ENCODE data around the gene CUX1. TPM values are rescaled to one million over a fixed set of nuclear protein-coding genes. Genes with fewer than 3 reads are reported as not detected.

The CUX1 gene
- total RNA-seq, 2 donors from 2014 or later = 24.7 to 26.2 TPM

DNA sequence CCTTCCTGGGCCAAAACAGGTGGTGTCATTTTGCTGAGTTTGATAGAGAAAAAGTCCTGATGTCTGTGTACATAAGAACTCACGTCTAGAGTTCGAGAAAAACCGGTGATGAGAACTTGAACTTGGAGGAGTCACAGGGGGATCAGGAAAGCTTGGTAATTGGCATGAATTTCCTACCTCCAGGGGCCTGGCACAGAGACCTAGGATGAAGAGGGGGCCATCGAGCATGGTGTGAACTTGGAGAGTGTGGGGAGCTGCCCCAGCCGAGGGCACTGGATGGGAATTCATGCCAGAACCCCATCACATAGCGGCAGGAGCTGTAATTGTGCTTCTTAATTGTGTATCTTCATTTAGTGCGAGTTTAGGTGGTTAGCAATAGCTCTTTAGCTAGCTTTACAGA, 82.2 kb downstream of the CUX1 start:
- H3K4me1 Mint-ChIP-seq (ENCODE audit: low read depth) = peaks cover 16% of the 10 kb centered on the region
- no peaks in the 10 kb centered on the region for H3K9me3 Mint-ChIP-seq
- H3K27me3 Mint-ChIP-seq (ENCODE audit: low read depth) = no peaks in the 10 kb centered on the region
- ATAC-seq (replicated peaks in 1 of 2) = no peak
- no peak overlapping the region for H3K4me3 Mint-ChIP-seq
- no peak for DNase-seq
- no peak overlapping the region for H3K27ac Mint-ChIP-seq
- no peaks in the 10 kb centered on the region for H3K36me3 Mint-ChIP-seq (ENCODE audit: insufficient read depth in 2 of 2)

GRCh38 chr7:101900103-101900502, 82.7 kb downstream of the CUX1 start:
- H3K9me3 Mint-ChIP-seq = no peaks in the 10 kb centered on the region
- DNase-seq (no peak), ATAC-seq (replicated peaks in 1 of 2) (no peak)
- H3K27me3 Mint-ChIP-seq (ENCODE audit: low read depth) = no peaks in the 10 kb centered on the region
- no peaks in the 10 kb centered on the region for H3K36me3 Mint-ChIP-seq (ENCODE audit: insufficient read depth in 2 of 2)
- peaks cover 16% of the 10 kb centered on the region for H3K4me1 Mint-ChIP-seq (ENCODE audit: low read depth)
- H3K27ac Mint-ChIP-seq = no peak overlapping the region
- no peak overlapping the region for H3K4me3 Mint-ChIP-seq

DNA sequence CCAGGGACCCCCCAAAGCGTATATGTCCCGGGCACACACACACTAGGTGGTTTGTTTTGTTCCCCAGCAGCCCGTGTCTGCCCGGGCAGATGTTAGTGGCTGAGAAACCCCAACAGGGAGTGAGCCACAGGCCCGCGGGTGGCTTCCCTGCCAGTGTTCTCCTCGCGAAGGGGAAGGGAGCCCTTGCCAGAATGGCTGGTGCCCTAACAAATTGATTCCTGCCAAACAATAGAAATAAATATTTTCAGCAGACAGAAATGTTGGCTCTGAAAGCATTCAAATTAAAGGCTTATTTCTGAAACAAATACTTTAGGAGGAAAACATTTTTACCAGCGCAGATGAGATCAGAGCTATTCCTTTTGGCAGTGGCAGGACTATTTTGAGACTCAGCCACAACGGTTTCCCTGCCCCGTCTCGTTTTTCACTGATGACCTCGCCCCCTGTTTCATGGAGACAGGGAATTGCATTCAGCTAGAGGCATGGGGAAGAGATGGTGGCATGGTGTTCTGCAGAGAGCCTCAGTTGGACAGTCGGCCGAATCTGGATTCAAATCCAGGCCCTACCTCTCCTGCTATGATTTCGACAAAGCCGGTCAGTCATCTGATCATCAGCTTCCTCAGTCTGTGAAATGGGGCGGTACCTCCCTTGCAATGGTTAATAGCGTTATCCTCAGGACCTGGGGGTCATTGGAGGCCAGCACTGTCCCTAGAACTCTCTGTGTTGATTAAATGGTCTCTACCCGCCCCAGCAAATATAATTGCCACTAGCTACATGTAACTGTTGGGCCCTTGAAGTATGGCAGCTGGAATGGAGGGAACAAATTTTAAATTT, 84.5 kb downstream of the CUX1 start:
- DNase-seq (no peak), ATAC-seq (replicated peaks in 1 of 2) (no peak)
- no peaks in the 10 kb centered on the region for H3K9me3 Mint-ChIP-seq
- no peak overlapping the region for H3K27ac Mint-ChIP-seq
- no peak overlapping the region for H3K4me3 Mint-ChIP-seq
- H3K27me3 Mint-ChIP-seq (ENCODE audit: low read depth) = no peaks in the 10 kb centered on the region
- H3K36me3 Mint-ChIP-seq (ENCODE audit: insufficient read depth in 2 of 2) = no peaks in the 10 kb centered on the region
- peaks cover 10% of the 10 kb centered on the region for H3K4me1 Mint-ChIP-seq (ENCODE audit: low read depth)

DNA sequence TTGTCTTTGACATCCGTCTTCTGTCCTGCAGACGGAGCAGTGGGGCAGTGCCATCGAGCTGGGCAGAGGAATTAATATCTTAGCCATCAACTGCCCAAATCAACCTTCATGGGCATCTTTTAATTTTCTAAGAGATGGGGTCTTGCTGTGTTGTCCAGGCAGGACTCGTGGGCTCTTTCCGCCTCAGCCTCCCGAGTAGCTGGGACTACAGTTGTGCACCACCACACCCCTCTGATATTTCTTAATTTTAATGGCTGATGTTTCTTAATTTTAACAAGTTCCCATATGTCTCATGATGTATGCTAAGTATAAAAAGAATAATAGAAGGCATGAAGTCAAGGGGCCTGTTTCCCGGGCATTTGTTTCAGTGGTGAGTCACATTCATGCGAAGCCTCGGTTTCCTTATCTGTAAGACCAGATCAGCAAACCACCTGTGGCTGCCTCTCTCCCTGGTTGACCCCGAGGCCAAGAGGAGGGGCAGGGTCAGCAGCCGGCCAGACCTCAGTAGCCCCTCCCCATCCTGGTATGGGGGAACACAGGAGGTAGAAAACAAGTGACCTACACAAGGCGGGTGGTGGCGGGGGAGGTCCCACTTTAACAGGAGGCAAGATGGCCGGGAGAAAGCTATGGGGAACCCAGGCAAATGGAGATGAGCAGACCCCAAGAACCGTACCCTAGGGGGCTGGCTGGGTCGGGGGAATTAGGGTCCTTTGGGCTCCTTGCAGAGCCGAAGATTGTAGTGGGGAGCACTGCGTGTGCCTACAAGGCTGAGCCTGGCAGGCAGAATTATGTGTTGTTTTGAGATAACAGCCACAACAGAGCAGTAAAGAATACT, 85.5 kb downstream of the CUX1 start:
- no peak for ATAC-seq (replicated peaks in 1 of 2)

DNA sequence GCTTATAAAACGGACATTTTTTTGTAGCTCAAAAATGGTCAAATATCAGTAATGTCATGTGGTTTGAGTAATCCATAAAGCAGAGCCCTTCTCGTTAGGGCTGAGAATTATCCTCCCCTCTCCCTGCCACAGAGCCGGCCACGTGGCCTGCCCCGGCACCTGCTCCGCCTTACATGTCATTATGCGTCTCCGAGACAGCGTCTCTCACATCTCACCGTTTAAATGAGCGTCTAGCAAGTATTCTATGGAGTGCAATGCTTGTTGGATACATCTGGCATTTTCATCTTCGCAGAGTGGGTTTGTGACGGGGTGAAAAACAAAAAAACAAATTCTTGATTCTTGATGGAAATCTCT, 86.1 kb downstream of the CUX1 start:
- Mint-ChIP-seq H3K27ac (no peak overlapping the region), H3K36me3 (ENCODE audit: insufficient read depth in 2 of 2) (no peaks in the 10 kb centered on the region)

More for the DNA sequence above, 85.5 kb downstream of the CUX1 start:
- Mint-ChIP-seq H3K4me3 (no peak overlapping the region), H3K36me3 (ENCODE audit: insufficient read depth in 2 of 2) (no peaks in the 10 kb centered on the region), H3K27ac (no peak overlapping the region), H3K27me3 (ENCODE audit: low read depth) (no peaks in the 10 kb centered on the region), H3K9me3 (no peaks in the 10 kb centered on the region), H3K4me1 (ENCODE audit: low read depth) (peaks cover 10% of the 10 kb centered on the region)
- DNase-seq = no peak

GRCh38 chr7:101904019-101904418, 86.6 kb downstream of the CUX1 start:
- no peak overlapping the region for H3K27ac Mint-ChIP-seq
- no peak for ATAC-seq (replicated peaks in 1 of 2)
- peaks cover 10% of the 10 kb centered on the region for H3K4me1 Mint-ChIP-seq (ENCODE audit: low read depth)
- H3K4me3 Mint-ChIP-seq = no peak overlapping the region
- no peak for DNase-seq
- no peaks in the 10 kb centered on the region for H3K36me3 Mint-ChIP-seq (ENCODE audit: insufficient read depth in 2 of 2)
- no peaks in the 10 kb centered on the region for H3K27me3 Mint-ChIP-seq (ENCODE audit: low read depth)
- H3K9me3 Mint-ChIP-seq = no peaks in the 10 kb centered on the region

More for the DNA sequence above, 86.1 kb downstream of the CUX1 start:
- H3K9me3 Mint-ChIP-seq = no peaks in the 10 kb centered on the region
- ATAC-seq (replicated peaks in 1 of 2) (no peak), DNase-seq (no peak)
- H3K27me3 Mint-ChIP-seq (ENCODE audit: low read depth) = no peaks in the 10 kb centered on the region
- H3K4me3 Mint-ChIP-seq = no peak overlapping the region
- peaks cover 10% of the 10 kb centered on the region for H3K4me1 Mint-ChIP-seq (ENCODE audit: low read depth)

GRCh38 chr7:101905203-101905865, 87.9 kb downstream of the CUX1 start:
- DNase-seq = no peak
- Mint-ChIP-seq H3K27me3 (ENCODE audit: low read depth) (no peaks in the 10 kb centered on the region), H3K36me3 (ENCODE audit: insufficient read depth in 2 of 2) (no peaks in the 10 kb centered on the region), H3K9me3 (no peaks in the 10 kb centered on the region), H3K4me3 (no peak overlapping the region), H3K4me1 (ENCODE audit: low read depth) (peaks cover 10% of the 10 kb centered on the region), H3K27ac (no peak overlapping the region)
- ATAC-seq (replicated peaks in 1 of 2) = no peak

GRCh38 chr7:101906291-101907240, 89.1 kb downstream of the CUX1 start:
- H3K4me3 Mint-ChIP-seq = no peak overlapping the region
- DNase-seq (no peak), ATAC-seq (replicated peaks in 1 of 2) (no peak)
- H3K27me3 Mint-ChIP-seq (ENCODE audit: low read depth) = no peaks in the 10 kb centered on the region
- peaks cover 10% of the 10 kb centered on the region for H3K4me1 Mint-ChIP-seq (ENCODE audit: low read depth)
- H3K36me3 Mint-ChIP-seq (ENCODE audit: insufficient read depth in 2 of 2) = no peaks in the 10 kb centered on the region
- no peak overlapping the region for H3K27ac Mint-ChIP-seq
- H3K9me3 Mint-ChIP-seq = no peaks in the 10 kb centered on the region

DNA sequence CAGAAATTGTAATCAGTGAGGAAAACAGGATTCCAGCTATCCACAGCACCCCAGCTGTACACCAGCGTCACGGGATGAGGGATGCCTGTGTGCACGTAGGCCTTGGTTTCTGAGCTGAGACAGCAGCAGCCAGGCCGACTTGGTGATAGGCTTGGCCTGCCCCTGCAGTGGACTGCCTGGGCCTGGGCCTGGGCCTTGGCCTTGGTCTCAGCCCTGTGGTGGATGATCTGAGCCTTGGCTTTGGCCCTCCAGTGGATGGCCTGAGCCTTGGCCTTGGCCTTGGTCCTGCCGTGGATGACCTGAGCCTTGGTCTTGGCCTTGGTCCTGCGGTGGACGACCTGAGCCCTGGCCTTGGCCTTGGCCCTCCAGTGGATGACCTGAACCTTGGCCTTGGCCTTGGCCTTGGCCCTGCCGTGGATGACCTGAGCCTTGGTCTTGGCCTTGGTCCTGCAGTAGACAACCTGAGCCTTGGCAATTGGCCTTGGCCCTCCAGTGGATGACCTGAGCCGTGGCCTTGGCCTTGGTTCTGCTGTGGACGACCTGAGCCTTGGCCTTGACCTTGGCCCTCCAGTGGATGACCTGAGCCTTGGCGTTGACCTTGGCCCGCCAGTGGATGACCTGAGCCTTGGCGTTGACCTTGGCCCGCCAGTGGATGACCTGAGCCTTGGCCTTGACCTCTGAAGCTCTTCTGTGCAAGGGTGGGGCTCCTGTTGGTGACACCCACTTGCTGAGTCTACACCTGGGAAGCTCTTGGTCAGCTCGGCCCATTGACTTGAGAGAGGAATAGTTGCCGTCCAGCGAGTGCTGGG, 93.8 kb downstream of the CUX1 start:
- ATAC-seq (replicated peaks in 1 of 2) (no peak), DNase-seq (no peak)
- Mint-ChIP-seq H3K4me3 (no peak overlapping the region), H3K9me3 (no peaks in the 10 kb centered on the region), H3K36me3 (ENCODE audit: insufficient read depth in 2 of 2) (no peaks in the 10 kb centered on the region), H3K4me1 (ENCODE audit: low read depth) (peaks cover 4% of the 10 kb centered on the region), H3K27me3 (ENCODE audit: low read depth) (no peaks in the 10 kb centered on the region), H3K27ac (no peak overlapping the region)

DNA sequence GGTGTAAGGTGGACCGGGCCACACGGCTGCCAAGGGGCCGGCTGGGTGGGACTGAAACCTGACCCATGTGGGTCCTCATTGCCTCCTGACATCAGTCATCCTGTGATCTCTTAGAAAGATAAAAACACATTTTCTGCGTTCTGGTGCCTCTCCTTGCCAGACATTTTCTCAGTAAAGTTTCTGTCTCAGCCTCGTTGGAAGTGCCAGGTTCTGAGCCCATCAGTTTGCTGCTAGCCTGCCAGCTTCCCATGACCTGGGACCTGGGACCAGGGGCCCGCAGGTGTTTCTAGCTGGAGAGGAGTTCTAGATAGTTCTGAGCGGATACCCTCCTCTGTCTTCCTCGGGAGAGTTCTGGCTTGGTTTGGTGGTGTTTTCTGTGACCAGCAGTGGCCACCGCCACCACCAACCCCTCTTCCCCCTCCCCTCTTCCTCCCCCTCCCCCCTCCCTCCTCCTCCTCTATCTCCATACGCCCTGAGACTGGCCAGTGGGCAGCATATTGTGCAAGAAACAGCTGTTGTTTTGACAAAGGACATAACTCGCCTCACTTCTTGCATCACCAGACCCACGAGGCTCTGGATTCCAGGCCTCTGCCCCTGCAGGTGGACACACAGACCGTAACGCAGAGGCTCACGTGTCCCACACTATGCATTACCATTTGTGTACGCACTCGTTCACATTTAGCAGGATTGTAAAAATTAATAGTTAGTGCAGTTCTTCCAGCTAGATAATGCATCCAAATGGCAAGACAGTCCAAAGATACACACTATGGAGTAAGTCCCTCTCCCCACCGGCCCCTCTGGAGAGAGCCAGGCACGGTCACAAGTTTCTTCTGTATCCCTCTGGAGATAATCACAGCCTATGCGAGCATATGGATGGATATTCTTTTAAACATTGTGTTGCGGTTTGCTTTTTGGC, 94.6 kb downstream of the CUX1 start:
- Mint-ChIP-seq H3K27me3 (ENCODE audit: low read depth) (no peaks in the 10 kb centered on the region), H3K9me3 (no peaks in the 10 kb centered on the region), H3K27ac (no peak overlapping the region), H3K36me3 (ENCODE audit: insufficient read depth in 2 of 2) (peaks cover 0 to 2% of the 10 kb centered on the region in 2 donors), H3K4me3 (no peak overlapping the region), H3K4me1 (ENCODE audit: low read depth) (peaks cover 4% of the 10 kb centered on the region)
- no peak for ATAC-seq (replicated peaks in 1 of 2)
- DNase-seq = no peak

DNA sequence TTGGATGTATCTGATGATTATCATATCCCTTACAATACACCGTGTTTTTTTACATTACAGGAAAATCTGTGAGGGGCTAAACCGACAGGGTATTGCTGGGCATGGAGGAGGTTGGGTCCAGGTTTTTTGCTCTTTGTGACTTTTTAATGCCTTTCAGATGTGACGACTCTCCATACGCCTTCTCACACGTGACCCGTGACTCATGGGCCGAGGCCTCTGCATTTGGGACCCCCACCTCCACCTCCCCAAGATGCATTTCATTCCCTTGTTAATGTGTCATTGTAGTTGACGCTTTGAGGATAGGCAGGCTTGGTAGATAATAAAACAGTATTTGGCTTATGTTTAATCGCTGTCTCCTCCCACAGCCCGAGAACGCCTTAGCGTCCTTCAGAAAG, 95.3 kb downstream of the CUX1 start:
- H3K27ac Mint-ChIP-seq = no peak overlapping the region
- H3K9me3 Mint-ChIP-seq = no peaks in the 10 kb centered on the region
- H3K27me3 Mint-ChIP-seq (ENCODE audit: low read depth) = no peaks in the 10 kb centered on the region
- H3K36me3 Mint-ChIP-seq (ENCODE audit: insufficient read depth in 2 of 2) = peaks cover 0 to 2% of the 10 kb centered on the region in 2 donors
- ATAC-seq (replicated peaks in 1 of 2) (no peak), DNase-seq (no peak)
- peaks cover 4% of the 10 kb centered on the region for H3K4me1 Mint-ChIP-seq (ENCODE audit: low read depth)
- H3K4me3 Mint-ChIP-seq = no peak overlapping the region
